M059J (cell line): ENCODE data around the gene DNASE1. TPM values are rescaled to one million over a fixed set of nuclear protein-coding genes. Genes with fewer than 3 reads are reported as not detected.
"Not testable (repeated sequence)": the region's sequence is repeated elsewhere in the genome, so short reads cannot be mapped to it uniquely, and the experiment has no call there.

ENCODE experiments used
- DNase-seq: peaks from one replicate; pipeline ENCODE4 v3.0.0-alpha.2; 2012; ENCODE audit warnings: low read depth
- total RNA-seq: library from RNA; depleted of rRNA; stranded (reverse); fragments of >200 nt; shearing (Covaris generic); gene quantifications from 2 replicates; pipeline ENCODE4 v1.2.3, GENCODE V29; 2014

DNASE1 gene
- total RNA-seq, 1 experiment from 2014 or later = 21.1 TPM

GRCh38 chr16:3640632-3641501, 13.6 kb upstream of the DNASE1 start:
- no peak for DNase-seq

- DNase-seq = no peak
Measured at GRCh38 chr16:3641801-3642396, 12.6 kb upstream of the DNASE1 start.

GRCh38 chr16:3642397-3643094, 11.9 kb upstream of the DNASE1 start:
- peak; percentile 36 for DNase-seq

- DNase-seq = no peak
Measured at GRCh38 chr16:3643095-3643730, 11.3 kb upstream of the DNASE1 start.

- DNase-seq = no peak
Measured at GRCh38 chr16:3645108-3645503, 9.4 kb upstream of the DNASE1 start.

- no peak for DNase-seq
Measured at GRCh38 chr16:3645504-3646347, 8.8 kb upstream of the DNASE1 start.

- peak; percentile 61 for DNase-seq
Measured at GRCh38 chr16:3646348-3646920, 8.1 kb upstream of the DNASE1 start.

- no peak for DNase-seq
Measured at GRCh38 chr16:3650631-3651265, 3.7 kb upstream of the DNASE1 start.

- no peak for DNase-seq
Measured at GRCh38 chr16:3651461-3652372, 2.8 kb upstream of the DNASE1 start.

GRCh38 chr16:3652373-3653195, 1.9 kb upstream of the DNASE1 start:
- no peak for DNase-seq

GRCh38 chr16:3655030-3655395, 522 bp downstream of the DNASE1 start:
- no peak for DNase-seq

GRCh38 chr16:3655396-3656159, 1.1 kb downstream of the DNASE1 start:
- DNase-seq = no peak

GRCh38 chr16:3656160-3656490, 1.6 kb downstream of the DNASE1 start:
- DNase-seq = not testable (repeated sequence)

- peak; percentile 41 for DNase-seq
Measured at GRCh38 chr16:3656491-3657468, 2.3 kb downstream of the DNASE1 start.

- no peak for DNase-seq
Measured at GRCh38 chr16:3659251-3659650, 4.8 kb downstream of the DNASE1 start.

GRCh38 chr16:3661311-3661710, 6.8 kb downstream of the DNASE1 start:
- no peak for DNase-seq

GRCh38 chr16:3661922-3662321, 7.4 kb downstream of the DNASE1 start:
- no peak for DNase-seq
